Measurements from ENCODE around the gene RAB36.

GRCh38 chr22:23140385-23140784 is 4.9 kb upstream of the RAB36 start:
- TF ChIP-seq, protein P1, sequence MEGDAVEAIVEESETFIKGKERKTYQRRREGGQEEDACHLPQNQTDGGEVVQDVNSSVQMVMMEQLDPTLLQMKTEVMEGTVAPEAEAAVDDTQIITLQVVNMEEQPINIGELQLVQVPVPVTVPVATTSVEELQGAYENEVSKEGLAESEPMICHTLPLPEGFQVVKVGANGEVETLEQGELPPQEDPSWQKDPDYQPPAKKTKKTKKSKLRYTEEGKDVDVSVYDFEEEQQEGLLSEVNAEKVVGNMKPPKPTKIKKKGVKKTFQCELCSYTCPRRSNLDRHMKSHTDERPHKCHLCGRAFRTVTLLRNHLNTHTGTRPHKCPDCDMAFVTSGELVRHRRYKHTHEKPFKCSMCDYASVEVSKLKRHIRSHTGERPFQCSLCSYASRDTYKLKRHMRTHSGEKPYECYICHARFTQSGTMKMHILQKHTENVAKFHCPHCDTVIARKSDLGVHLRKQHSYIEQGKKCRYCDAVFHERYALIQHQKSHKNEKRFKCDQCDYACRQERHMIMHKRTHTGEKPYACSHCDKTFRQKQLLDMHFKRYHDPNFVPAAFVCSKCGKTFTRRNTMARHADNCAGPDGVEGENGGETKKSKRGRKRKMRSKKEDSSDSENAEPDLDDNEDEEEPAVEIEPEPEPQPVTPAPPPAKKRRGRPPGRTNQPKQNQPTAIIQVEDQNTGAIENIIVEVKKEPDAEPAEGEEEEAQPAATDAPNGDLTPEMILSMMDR (IDR thresholded peaks at IDR 0.05): no peak
- no peak for TF ChIP-seq ZFX (IDR thresholded peaks at IDR 0.05; ENCODE audit: borderline replicate concordance)
